HG03354 (cell line): ENCODE results near the gene MTERF1.
"Not testable (repeated sequence)": the region's sequence is repeated elsewhere in the genome, so short reads cannot be mapped to it uniquely, and the experiment has no call there.

Experiments used
- ATAC-seq: cut with Tn5 transposase; IDR thresholded peaks from one replicate; pipeline ENCODE4 v1.9.1; 2021; ENCODE audit warnings: mild to moderate bottlenecking; ENCODE audit not compliant: unreplicated experiment, poor library complexity, severe bottlenecking

MTERF1 gene

DNA sequence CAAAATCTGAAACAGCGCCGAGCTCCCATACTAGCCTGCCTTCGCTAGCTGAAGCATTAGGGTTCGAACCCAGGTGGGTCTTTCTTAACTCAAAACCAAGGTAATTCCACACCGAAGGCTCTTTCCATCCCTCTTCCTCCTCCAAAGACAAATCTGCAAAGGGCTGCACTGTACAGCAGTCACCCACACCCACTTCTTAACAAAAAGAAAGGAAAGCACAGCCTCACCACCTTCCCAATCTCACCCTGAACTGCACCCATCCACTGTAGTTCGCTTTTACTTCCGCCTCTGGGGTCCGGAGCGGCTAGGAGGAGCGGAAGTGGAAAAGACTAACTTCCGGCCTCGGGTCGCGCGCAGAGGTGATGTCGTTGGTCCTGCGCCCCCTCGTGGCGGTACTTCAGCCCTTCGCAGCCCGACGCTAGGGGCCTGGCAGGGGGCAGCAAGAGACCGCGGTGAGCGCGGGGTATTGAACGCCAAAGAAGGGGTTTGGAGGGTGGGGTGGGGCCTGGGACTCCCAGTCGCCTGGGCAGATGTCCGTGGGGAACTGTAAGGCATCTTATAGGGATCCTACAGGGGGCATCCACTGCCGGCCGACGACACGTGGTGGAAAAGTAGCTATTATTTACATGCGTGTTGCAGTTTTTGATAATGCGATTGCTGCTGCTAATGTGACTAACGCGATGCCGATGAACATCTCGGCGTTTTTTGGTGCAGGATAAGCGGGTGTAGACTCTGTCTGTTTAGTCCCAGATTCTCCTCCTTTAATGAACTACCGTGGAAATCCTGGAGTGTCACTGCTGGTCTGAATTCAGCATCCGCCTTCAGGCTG is at the start of gene MTERF1:
MTERF1 (minus strand) TSS at position 290 of the 829 bp plus-strand sequence. CDS start 619 bp downstream, outside the sequence.
- ATAC-seq, result peak; percentile 98

DNA sequence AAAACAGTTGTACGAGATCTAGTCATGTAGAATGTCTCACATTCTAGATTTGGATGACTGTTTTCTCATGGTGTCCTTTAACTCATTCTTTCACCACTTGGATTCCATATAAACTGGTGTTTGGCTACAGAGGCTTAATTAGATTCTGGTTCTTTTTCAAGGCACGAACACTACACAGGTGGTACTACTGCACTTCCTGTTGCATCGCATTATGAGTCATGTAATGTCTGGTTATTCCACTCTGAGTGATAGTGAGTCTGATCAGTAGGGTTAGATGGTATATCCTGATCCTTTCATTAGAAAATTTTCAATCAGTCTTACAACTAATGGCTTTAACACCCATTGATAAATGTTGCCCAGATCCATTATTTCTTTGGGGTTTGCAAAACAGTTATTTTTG is 49.0 kb upstream of the MTERF1 start:
- peak; percentile 91 for ATAC-seq

- no peak for ATAC-seq
Measured at GRCh38 chr7:91927912-91928311, 47.4 kb upstream of the MTERF1 start.

GRCh38 chr7:91922857-91923256 is 42.4 kb upstream of the MTERF1 start:
- no peak for ATAC-seq

DNA sequence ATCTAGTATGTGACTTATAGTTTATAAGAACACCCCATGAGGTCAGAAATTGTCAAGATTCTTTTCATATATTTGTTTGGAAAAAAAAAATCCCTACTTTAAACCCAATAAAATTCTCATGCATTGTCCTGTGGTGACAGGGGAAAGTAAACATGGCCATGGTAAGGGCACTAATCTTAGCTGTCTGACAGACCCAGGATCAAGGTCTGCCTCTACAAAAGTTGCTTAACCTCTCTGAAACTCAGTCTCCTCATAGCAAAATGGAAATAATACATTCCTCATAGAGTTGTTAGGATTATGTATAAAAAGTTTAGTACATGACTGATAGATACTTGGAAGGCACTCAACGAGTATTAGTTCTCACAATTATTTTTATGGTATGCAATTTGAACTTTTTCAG is 37.9 kb upstream of the MTERF1 start:
- ATAC-seq, result no peak

GRCh38 chr7:91916051-91916440 is 35.5 kb upstream of the MTERF1 start:
- ATAC-seq, result no peak

DNA sequence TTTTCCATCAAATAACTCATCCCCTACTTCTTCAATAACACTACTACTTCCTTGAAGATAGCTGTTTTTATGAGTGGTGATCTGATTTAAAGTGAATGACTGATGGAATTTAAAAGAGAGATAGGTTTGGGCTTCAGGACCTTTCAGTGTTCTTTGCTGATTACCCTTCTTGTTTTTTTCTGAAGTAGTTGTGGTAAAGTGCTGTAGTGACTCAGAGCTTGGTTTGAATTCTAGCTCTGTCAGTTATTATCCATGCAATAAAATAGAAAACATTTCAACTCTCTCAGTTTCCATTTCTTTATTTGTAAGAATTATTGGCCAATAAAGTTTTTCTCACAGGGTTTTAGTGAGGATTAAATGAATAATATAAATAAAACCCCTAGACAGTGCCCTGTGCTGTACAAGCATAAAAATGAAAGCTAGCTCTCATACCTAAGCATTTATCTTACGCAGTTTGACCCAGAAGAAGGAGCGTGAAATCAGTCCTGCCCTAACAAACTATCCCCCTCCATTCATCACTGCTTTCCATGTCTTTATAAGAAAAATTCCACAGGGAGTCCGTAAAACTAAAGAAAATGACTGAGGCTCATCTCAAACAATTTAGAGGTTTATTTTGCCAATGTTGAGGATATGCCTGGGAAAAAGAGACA is 35.0 kb upstream of the MTERF1 start:
- ATAC-seq, result no peak

DNA sequence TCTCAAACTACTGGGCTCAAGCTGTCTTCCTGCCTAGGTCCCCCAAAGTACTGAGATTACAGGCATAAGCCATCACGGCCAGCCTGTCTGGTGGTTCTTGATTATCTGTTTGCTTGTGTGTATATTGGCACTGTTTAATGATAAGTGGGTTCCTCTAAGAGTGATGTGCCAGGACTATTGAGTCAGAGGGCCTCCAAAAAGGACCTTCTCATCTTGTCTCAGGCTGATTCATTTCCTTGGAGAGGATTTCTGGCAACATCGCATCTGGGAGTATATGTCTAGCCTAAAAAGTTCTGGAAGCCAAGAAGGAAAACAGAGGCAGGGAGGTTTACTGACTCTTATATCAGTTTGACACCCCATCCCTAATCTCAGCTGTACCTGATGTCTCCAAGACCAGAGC is 33.1 kb upstream of the MTERF1 start:
- no peak for ATAC-seq

DNA sequence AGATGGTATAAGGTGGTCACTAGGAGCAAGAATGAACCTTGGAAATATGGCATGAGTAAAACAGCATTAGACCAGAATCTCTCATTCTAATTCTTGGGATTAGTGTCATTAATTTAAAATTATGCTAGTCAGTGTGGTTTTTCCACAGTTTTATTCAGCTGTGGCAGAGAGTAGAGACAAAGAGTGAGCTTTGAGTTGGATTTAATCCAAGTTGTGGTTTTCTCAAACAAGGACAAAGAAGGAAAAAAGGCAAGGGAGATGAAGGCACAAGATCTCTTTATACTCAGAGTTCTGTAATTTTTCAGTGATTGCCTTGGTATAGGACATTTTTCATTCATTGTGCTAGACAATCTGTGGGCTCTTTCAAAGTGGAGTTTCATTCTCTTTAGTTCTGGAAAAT is 32.0 kb upstream of the MTERF1 start:
- no peak for ATAC-seq

- no peak for ATAC-seq
Measured at GRCh38 chr7:91911121-91911520, 30.6 kb upstream of the MTERF1 start.

GRCh38 chr7:91910171-91910570 is 29.7 kb upstream of the MTERF1 start:
- no peak for ATAC-seq

DNA sequence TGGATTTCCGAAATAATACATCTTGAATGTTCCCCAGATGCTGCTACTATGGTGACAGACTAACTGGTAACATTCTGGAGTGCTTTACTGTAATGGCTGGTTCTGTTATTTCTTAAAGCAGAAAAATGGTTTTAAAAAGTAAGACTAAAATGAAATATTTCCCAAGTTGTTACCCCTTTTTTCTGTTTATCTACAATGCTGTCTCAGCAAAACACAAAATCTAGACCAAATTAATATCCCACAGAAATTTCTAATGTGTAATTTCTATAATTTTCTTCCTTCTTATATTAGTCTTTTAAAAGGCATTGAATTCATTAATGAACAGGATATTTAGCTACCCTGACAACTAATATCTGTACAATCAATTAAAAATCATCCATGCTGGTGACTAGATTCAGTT is 19.1 kb upstream of the MTERF1 start:
- no peak for ATAC-seq

DNA sequence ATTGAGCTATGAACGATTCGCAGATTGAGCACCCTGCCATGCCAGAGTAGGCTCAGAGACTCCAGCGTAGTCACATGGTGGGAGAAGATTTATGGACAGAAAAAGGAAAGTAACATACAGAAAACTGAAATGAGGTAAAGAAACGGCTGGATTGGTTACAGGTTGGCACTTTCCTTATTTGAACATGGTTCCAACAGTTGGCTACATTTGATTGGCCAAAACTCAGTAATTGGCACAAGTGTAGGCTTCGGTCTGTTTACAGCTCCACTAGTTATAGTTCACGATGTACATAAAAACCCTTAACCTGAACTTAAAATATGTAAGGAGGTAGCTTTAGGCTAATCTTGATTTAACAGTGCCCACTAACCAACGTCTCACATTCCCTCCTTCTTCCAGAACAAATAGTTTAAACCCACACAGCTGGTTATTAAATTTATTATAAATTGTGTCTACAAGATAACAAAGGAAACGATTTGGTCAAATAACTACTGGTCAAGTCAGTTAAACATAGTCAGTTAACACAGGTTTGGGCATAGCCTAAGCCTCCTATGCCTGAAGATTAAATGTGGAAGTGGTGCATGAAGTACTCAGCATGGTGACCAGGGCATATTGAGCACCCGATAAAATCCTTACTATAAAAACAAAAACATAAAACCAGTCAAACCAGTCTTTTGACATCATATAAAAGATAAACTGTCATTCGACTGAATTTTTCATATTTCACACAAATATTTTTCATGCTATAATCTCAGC is 17.9 kb upstream of the MTERF1 start:
- ATAC-seq, result no peak

DNA sequence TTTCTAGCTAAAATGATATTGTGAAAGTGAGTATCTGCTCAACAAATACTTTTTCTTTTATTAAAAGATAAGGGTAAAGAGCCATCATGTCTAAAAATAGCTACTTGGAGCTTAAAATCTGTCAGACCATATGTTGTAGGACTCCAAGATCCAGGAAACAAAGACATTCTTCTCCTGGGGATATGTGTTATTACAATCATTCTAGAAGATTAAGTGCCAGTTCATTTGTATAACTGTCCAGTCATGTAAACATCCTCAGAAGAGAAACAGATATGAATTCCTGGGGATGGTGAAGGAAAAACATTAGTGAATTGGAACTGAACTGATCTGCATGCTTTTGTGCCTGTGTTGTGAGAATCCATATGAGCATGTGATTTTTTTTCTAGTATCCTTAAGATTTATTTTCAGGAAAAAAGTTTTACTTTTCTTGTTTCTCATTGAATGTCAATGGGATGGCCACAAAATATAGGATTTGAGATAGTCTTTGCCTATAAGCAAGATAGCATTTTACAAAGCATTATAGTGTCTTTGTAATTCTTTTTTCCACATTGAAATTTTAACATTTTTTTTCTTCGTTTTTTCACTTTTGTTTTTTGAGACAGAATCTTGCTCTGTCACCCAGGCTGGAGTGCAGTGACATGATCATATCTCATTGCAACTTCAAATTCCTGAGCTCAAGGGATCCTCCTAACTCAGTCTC is 14.4 kb upstream of the MTERF1 start:
- ATAC-seq, result no peak

GRCh38 chr7:91893699-91894098 is 13.2 kb upstream of the MTERF1 start:
- ATAC-seq, result not testable (repeated sequence)

DNA sequence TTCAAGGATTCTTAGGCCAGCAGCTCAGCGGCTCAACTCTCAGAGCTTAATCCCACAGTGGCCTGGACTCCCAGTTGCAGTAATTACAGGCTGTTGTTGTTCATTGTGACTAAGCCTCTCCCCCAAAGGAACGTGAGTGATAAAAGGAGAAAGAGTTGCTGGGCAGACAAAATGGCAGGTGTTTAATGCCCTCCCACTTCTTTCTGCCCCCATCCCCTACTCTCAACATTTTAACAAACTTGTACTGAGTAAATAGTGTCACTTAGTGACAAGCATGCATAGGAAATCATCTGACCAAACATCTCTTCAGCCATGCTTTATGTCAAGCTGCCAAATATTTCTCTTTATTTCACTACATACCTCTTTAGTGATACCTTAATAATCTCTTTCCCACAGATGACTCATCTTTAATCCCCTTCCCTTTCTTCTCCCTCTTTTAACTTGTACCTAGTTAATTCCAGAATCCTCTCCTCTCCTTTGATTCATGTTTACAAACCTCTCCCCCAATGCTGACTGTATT is 12.4 kb upstream of the MTERF1 start:
- no peak for ATAC-seq

DNA sequence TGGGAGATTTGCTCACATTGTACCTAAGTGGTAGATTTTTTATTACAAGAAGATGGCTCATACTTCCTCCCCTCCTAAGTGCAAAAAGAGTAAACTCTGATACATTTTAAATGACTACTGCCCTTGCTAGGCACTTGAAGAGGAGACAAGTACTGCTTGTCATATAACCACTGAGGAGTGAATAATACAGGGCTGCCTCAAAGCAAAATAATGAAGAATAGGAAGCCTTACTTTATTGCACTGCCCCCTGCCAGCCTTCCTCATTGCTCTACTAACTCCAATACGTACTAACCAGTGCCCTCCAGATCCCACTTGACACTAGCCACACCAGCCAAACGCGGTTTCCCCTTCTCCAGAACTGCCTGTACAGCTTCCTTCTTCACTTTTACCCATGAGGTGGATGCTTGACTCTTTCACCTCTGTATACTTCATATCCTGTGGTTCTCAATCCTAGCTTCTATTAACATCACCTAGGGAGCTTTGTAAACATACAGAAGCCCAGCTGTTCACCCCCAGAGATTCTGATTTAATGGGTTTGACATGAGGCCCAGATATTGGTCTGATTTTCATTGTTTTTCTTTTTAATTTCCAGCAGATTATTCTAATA is 11.7 kb upstream of the MTERF1 start:
- ATAC-seq, result no peak

DNA sequence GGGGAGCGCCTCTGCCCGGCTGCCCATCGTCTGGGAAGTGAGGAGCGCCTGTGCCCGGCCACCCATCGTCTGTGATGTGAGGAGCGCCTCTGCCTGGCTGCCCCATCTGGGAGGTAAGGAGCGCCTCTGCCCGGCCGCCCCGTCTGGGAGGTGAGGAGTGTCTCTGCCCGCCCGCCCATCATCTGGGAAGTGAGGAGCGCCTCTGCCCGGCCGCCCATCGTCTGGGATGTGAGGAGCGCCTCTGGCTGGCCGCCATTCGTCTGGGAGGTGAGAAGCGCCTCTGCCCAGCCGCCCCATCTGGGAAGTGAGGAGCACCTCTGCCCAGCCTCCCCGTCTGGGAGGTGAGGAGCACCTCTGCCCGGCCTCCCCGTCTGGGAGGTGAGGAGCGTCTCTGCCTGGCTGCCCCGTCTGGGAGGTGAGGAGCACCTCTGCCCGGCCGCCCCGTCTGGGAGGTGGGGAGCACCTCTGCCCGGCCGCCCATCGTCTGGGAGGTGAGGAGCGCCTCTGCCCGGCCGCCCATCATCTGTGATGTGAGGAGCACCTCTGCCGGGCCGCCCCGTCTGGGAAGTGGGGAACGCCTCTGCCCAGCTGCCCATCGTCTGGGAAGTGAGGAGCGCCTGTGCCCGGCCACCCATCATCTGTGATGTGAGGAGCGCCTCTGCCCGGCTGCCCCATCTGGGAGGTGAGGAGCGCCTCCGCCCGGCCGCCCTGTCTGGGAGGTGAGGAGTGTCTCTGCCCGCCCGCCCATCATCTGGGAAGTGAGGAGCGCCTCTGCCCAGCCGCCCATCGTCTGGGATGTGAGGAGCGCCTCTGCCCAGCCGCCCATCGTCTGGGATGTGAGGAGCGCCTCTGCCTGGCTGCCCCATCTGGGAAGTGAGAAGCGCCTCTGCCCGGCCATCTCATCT is 8.0 kb upstream of the MTERF1 start:
- ATAC-seq, result not testable (repeated sequence)
